ENCODE results near the gene TPSB2. TPM values are rescaled to one million over a fixed set of nuclear protein-coding genes. Genes with fewer than 3 reads are reported as not detected.

Gene TPSB2
- total and polyA plus RNA-seq, 9 of the 15 experiments (the other 6 are each of a cell fraction or from before 2014, with no cell fraction given) = 0.18 TPM; not detected in 8

- FAIRE-seq = no peak
Observed at GRCh38 chr16:1201444-1201843, 28.5 kb downstream of the TPSB2 start.

DNA sequence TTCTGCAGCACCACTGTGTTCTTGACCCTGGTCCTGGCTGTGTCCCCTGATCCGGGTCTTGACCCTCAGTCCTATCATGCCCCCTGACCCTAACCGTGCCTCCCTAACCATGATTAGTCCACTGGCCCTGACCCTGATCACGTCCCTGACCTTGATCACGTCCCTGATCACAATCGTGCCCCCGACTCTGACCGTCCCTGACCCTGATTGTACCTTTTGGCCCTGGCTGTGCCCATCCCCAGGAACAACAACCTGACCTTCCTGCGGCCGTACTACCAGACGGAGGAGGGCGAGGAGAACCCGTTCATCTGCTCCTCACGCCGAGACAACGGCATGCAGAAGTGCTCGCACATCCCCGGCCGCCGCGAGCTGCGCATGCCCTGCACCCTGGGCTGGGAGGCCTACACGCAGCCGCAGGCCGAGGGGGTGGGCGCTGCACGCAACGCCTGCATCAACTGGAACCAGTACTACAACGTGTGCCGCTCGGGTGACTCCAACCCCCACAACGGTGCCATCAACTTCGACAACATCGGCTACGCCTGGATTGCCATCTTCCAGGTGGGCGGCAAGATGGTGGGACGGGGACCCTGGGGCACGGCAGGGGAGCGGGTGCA, 29.9 kb downstream of the TPSB2 start:
- CTCF ChIA-PET (ENCODE audit: low intra/inter-chr PET ratio) = no interaction called here
- in situ Hi-C loops (cut with MboI) = no loop called here
- H3K4me3 ChIP-seq = no peak overlapping the region
- TF ChIP-seq NFYB (IDR thresholded peaks at IDR 0.05; ENCODE audit: extremely low read depth, insufficient read length) (no peak), ZSCAN32 (CRISPR knock-in tag; IDR thresholded peaks at IDR 0.05) (no peak), BCL6 (CRISPR knock-in tag; IDR thresholded peaks at IDR 0.05) (no peak), NFXL1 (CRISPR knock-in tag; IDR thresholded peaks at IDR 0.05) (no peak), ZNF77 (CRISPR knock-in tag; IDR thresholded peaks at IDR 0.05) (no peak), PHF20 (IDR thresholded peaks at IDR 0.05; ENCODE audit: partially characterized antibody) (no peak), MAFK (IDR thresholded peaks at IDR 0.05; ENCODE audit: low read length) (no peak), ZC3H11A (IDR thresholded peaks at IDR 0.05; ENCODE audit: low read depth, low read length) (no peak), SREBF2 (CRISPR knock-in tag; IDR thresholded peaks at IDR 0.05) (no peak)
- TF ChIP-seq, protein P1, sequence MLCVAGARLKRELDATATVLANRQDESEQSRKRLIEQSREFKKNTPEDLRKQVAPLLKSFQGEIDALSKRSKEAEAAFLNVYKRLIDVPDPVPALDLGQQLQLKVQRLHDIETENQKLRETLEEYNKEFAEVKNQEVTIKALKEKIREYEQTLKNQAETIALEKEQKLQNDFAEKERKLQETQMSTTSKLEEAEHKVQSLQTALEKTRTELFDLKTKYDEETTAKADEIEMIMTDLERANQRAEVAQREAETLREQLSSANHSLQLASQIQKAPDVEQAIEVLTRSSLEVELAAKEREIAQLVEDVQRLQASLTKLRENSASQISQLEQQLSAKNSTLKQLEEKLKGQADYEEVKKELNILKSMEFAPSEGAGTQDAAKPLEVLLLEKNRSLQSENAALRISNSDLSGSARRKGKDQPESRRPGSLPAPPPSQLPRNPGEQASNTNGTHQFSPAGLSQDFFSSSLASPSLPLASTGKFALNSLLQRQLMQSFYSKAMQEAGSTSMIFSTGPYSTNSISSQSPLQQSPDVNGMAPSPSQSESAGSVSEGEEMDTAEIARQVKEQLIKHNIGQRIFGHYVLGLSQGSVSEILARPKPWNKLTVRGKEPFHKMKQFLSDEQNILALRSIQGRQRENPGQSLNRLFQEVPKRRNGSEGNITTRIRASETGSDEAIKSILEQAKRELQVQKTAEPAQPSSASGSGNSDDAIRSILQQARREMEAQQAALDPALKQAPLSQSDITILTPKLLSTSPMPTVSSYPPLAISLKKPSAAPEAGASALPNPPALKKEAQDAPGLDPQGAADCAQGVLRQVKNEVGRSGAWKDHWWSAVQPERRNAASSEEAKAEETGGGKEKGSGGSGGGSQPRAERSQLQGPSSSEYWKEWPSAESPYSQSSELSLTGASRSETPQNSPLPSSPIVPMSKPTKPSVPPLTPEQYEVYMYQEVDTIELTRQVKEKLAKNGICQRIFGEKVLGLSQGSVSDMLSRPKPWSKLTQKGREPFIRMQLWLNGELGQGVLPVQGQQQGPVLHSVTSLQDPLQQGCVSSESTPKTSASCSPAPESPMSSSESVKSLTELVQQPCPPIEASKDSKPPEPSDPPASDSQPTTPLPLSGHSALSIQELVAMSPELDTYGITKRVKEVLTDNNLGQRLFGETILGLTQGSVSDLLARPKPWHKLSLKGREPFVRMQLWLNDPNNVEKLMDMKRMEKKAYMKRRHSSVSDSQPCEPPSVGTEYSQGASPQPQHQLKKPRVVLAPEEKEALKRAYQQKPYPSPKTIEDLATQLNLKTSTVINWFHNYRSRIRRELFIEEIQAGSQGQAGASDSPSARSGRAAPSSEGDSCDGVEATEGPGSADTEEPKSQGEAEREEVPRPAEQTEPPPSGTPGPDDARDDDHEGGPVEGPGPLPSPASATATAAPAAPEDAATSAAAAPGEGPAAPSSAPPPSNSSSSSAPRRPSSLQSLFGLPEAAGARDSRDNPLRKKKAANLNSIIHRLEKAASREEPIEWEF (CRISPR knock-in tag; IDR thresholded peaks at IDR 0.05) = no peak

More at GRCh38 chr16:1201444-1201843, 28.5 kb downstream of the TPSB2 start:
- WGBS (ENCODE audit: insufficient coverage, low coverage, missing lambda C conversion rate) = 12% methylated on average over 25 of the region's 25 CpGs
- TF ChIP-seq HLTF (IDR thresholded peaks at IDR 0.05) = no peak
- TF ChIP-seq CBX3 (IDR thresholded peaks at IDR 0.05; ENCODE audit: borderline replicate concordance in 1 of 2, low read length in 2 of 2) = no peak
- TF ChIP-seq ZKSCAN1 (IDR thresholded peaks at IDR 0.05; ENCODE audit: low read depth, low read length) = 0 out of 2 replicates have a peak, but pooled peaks have one; percentile 38
- Histone ChIP-seq H3K4me3 (no peak overlapping the region), H3K36me3 (ENCODE audit: control insufficient read depth, insufficient read depth, low read length) (no peaks in the 10 kb centered on the region), H3K9me3 (replicated peaks; ENCODE audit: control insufficient read depth, insufficient read depth, low read depth, low read length) (no peaks in the 10 kb centered on the region), H2AFZ (ENCODE audit: low read depth, low read length) (no peak overlapping the region), H3K27ac (ENCODE audit: extremely low read depth, low read depth, low read length) (no peak overlapping the region), H3K79me2 (ENCODE audit: control insufficient read depth, insufficient read depth, low read length) (no peaks in the 10 kb centered on the region), H3K27me3 (ENCODE audit: control insufficient read depth in 2 of 2, insufficient read depth in 2 of 2, low read length in 2 of 2) (peaks cover 14 to 51% of the 10 kb centered on the region in 2 experiments; a peak in 4 of 5 replicates), H3K9me1 (ENCODE audit: control insufficient read depth, insufficient read depth, low read length) (no peaks in the 10 kb centered on the region), H3K4me1 (replicated peaks in 1 of 2; ENCODE audit: control insufficient read depth in 2 of 2, insufficient read depth in 2 of 2, low read length in 2 of 2) (peaks cover 0 to 40% of the 10 kb centered on the region in 2 experiments; a peak in 2 of 5 replicates), H3K4me2 (ENCODE audit: insufficient read depth, low read length) (no peak overlapping the region), H4K20me1 (replicated peaks; ENCODE audit: control insufficient read depth, insufficient read depth, low read length) (no peaks in the 10 kb centered on the region; the same call in 1 of the 2 replicates), H3K9ac (ENCODE audit: insufficient read depth in 1 of 2, low read depth in 2 of 2, low read length in 2 of 2) (no peak overlapping the region)
- DNase-seq (ENCODE audit: extremely low read depth in 1 of 4, low spot score in 3 of 4) = no peak
- in situ Hi-C loops (cut with MboI) (no loop called here), intact Hi-C loops (cut with micrococcal nuclease) (no loop called here)
- ATAC-seq = no peak
- CTCF ChIA-PET (ENCODE audit: low intra/inter-chr PET ratio) = no interaction called here
- BruUV-seq (replicated peaks) = no TSS peak
- POLR2A ChIA-PET = interaction anchor here (0.6 to 1.4 kb wide), 3 partner anchors 93 to 173 kb away, joined by 3 to 4 read pairs (median 3); partner anchors contain the start of gene UBE2I

More for the DNA sequence above, 29.9 kb downstream of the TPSB2 start:
- Histone ChIP-seq H3K36me3 (ENCODE audit: control insufficient read depth, insufficient read depth, low read length) (no peaks in the 10 kb centered on the region), H3K79me2 (ENCODE audit: control insufficient read depth, insufficient read depth, low read length) (no peaks in the 10 kb centered on the region), H2AFZ (ENCODE audit: low read depth, low read length) (no peak overlapping the region), H3K9me1 (ENCODE audit: control insufficient read depth, insufficient read depth, low read length) (no peaks in the 10 kb centered on the region), H3K27ac (ENCODE audit: extremely low read depth, low read depth, low read length) (no peak overlapping the region), H3K9ac (ENCODE audit: insufficient read depth in 1 of 2, low read depth in 2 of 2, low read length in 2 of 2) (no peak overlapping the region), H3K27me3 (ENCODE audit: control insufficient read depth in 2 of 2, insufficient read depth in 2 of 2, low read length in 2 of 2) (peaks cover 11 to 43% of the 10 kb centered on the region in 2 experiments; a peak in 4 of 5 replicates), H4K20me1 (replicated peaks; ENCODE audit: control insufficient read depth, insufficient read depth, low read length) (no peaks in the 10 kb centered on the region; the same call in 1 of the 2 replicates), H3K9me3 (replicated peaks; ENCODE audit: control insufficient read depth, insufficient read depth, low read depth, low read length) (no peaks in the 10 kb centered on the region), H3K4me2 (ENCODE audit: insufficient read depth, low read length) (no peak overlapping the region), H3K4me1 (replicated peaks in 1 of 2; ENCODE audit: control insufficient read depth in 2 of 2, insufficient read depth in 2 of 2, low read length in 2 of 2) (peaks cover 0 to 48% of the 10 kb centered on the region in 2 experiments; a peak in 2 of 5 replicates)
- ATAC-seq = no peak
- intact Hi-C loops (cut with micrococcal nuclease) = no loop called here
- no TSS peak for BruUV-seq (replicated peaks)
- POLR2A ChIA-PET = interaction anchor here (1.4 kb wide), 1 partner anchor 91 kb away, joined by 3 read pairs; no protein-coding TSS in a partner anchor
- FAIRE-seq = no peak
- WGBS (ENCODE audit: insufficient coverage, low coverage, missing lambda C conversion rate) = 65% methylated on average over 27 of the region's 38 CpGs
- DNase-seq (ENCODE audit: extremely low read depth in 1 of 4, low spot score in 3 of 4) = no peak

All from K562 (cell line).